Colonic mucosa (tissue), 4 donors: ENCODE measurements around the gene NEUROD4. TPM values are rescaled to one million over a fixed set of nuclear protein-coding genes. Genes with fewer than 3 reads are reported as not detected.

Source experiments
- DNase-seq: peaks from one replicate; pipeline ENCODE4 v3.0.0-alpha.2; 2020
- H3K27ac ChIP-seq: fragments of 200-600 bp; one replicate; pipeline ENCODE4 v1.8.0; 2021
- H3K27me3 ChIP-seq: fragments of 200-600 bp; one replicate; pipeline ENCODE4 v1.8.0; 2021
- H3K36me3 ChIP-seq: fragments of 200-600 bp; one replicate; pipeline ENCODE4 v1.8.0; 2021
- H3K4me1 ChIP-seq: fragments of 200-600 bp; one replicate; pipeline ENCODE4 v1.8.0; 2021; ENCODE audit warnings: mild to moderate bottlenecking
- H3K4me3 ChIP-seq: fragments of 200-600 bp; one replicate; pipeline ENCODE4 v1.8.0; 2021
- H3K9ac ChIP-seq, 2 donors: one replicate each; pipeline ENCODE4 v1.7.0; 2013; ENCODE audit warnings: control low read depth in 2 of 2, low read depth in 2 of 2, low read length in 2 of 2
- H3K9me3 ChIP-seq: fragments of 200-600 bp; one replicate; pipeline ENCODE4 v1.8.0; 2021
- intact Hi-C: fragments of 100-400 bp; cut with DNase I; formaldehyde crosslinking; loops from one replicate; pipeline ENCODE4 v1.14.1; 2022
- total RNA-seq, 2 donors: library from RNA; stranded (reverse); fragmentation: NEBNext Ultra II Directional in 1 of 2; extraction: Animal tissue kit (Norgen Biotek cat#: 25700) in 1 of 2; gene quantifications; one replicate each; pipeline ENCODE4 v1.2.1, GENCODE V29; 2021
- TF ChIP-seq, protein P1 (sequence below): fragments of 200-600 bp; IDR thresholded peaks from one replicate; pipeline ENCODE4 v1.8.0; 2022; ENCODE audit warnings: antibody characterized with exemption, mild to moderate bottlenecking
- donor health status: healthy.
- donor health status: DM: no; HTN: no; CAD: no.
- donor health status: DM: no; HTN: no; CAD: no.

The NEUROD4 gene
- total RNA-seq, 2 donors from 2014 or later, result not detected

DNA sequence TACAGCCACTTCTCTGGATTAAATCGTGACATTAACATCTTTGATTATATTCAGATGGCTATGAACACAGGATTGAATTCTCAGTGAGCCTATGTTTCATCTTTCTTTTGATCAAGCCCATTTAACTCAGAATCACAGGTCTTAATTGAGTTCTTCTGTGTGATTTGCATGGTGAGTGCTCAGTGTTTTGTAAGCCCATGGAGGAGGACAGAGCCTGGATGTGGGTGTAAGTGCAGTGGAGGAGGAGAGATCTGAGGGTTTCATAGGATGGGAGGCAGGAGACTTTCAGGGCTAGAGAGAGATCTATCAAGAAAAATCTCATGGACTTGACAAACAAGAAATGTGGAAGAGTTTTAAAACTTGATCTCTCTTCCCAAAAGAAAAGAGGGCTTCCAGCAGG is 29.9 kb upstream of the NEUROD4 start:
- H3K9me3 ChIP-seq, result no peaks in the 10 kb centered on the region
- no peak overlapping the region for H3K4me3 ChIP-seq
- no peak overlapping the region for H3K27ac ChIP-seq
- no peaks in the 10 kb centered on the region for H3K27me3 ChIP-seq
- no peaks in the 10 kb centered on the region for H3K36me3 ChIP-seq
- H3K9ac ChIP-seq, result no peak overlapping the region
- intact Hi-C loops, result loop anchor here (10.0 kb wide), 1 partner anchor 155 kb away; no protein-coding TSS in a partner anchor
- TF ChIP-seq, protein P1, sequence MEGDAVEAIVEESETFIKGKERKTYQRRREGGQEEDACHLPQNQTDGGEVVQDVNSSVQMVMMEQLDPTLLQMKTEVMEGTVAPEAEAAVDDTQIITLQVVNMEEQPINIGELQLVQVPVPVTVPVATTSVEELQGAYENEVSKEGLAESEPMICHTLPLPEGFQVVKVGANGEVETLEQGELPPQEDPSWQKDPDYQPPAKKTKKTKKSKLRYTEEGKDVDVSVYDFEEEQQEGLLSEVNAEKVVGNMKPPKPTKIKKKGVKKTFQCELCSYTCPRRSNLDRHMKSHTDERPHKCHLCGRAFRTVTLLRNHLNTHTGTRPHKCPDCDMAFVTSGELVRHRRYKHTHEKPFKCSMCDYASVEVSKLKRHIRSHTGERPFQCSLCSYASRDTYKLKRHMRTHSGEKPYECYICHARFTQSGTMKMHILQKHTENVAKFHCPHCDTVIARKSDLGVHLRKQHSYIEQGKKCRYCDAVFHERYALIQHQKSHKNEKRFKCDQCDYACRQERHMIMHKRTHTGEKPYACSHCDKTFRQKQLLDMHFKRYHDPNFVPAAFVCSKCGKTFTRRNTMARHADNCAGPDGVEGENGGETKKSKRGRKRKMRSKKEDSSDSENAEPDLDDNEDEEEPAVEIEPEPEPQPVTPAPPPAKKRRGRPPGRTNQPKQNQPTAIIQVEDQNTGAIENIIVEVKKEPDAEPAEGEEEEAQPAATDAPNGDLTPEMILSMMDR, result no peak
- DNase-seq, result no peak
- H3K4me1 ChIP-seq, result no peaks in the 10 kb centered on the region

DNA sequence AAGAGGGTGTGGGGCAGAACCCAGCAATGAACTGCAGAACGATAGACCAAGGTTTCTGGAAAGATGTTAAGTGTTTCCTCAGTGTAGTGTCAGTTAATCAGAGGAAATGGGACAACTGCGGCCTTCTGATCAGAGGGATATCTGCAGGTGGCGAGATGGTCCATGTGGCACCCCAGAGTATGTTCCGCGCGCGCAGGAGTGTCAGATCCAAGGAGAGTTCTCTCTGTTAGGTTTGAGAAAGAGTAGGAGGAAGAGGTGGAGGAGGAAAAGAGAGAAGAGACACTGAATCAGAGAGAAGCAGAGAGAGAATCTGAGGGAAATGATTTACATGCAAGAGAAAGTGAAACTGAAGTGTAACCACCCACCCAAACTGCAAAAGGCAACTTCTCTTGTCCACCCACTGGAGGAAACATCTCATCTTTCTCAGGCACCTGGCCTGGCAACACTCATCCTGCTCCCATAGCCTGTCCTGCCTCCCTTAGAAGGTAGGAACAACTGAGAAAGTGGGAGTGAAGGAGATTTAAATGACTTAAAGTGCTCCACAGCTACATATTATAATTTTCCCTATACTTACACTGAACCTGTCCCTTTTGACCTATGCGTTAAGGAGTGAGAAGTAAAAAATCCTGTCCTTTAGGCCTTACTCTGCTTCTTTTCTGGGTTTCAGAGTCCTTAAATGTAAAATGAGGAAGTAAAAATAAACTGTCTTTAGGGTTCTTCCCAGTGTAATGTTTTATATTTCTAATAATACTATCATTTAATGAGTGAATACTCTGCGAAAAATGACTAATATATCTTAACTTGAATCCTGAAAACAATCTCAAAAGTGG is 28.4 kb upstream of the NEUROD4 start:
- TF ChIP-seq, protein P1, result no peak
- H3K9ac ChIP-seq, result no peak overlapping the region
- DNase-seq, result no peak
- H3K27me3 ChIP-seq, result no peaks in the 10 kb centered on the region
- H3K27ac ChIP-seq, result no peak overlapping the region
- H3K4me3 ChIP-seq, result no peak overlapping the region
- no peaks in the 10 kb centered on the region for H3K4me1 ChIP-seq
- H3K9me3 ChIP-seq, result no peaks in the 10 kb centered on the region
- intact Hi-C loops, result loop anchor here (10.0 kb wide), 1 partner anchor 153 kb away; no protein-coding TSS in a partner anchor
- no peaks in the 10 kb centered on the region for H3K36me3 ChIP-seq

DNA sequence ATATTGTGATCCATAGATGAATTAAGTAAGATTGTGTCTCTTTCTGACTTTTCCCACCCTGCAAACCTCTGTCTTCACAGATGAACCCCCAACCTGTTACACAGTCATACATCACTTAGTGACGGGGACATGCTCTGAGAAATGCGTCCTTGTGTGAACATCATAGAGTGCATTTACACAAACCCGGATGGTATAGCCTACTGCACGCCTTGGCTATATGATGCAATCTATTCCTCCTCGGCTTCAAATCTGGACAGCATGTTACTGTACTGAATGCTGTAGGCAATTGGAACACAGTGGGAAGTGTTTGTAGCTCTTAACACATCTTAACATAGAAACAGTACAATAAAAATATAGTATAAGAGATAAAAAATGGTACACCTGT is 27.8 kb upstream of the NEUROD4 start:
- H3K9me3 ChIP-seq, result no peaks in the 10 kb centered on the region
- DNase-seq, result no peak
- H3K27ac ChIP-seq, result no peak overlapping the region
- TF ChIP-seq, protein P1, result no peak
- intact Hi-C loops, result loop anchor here (2.0 to 10.0 kb wide), 2 partner anchors 81 to 153 kb away; no protein-coding TSS in a partner anchor
- H3K9ac ChIP-seq, result no peak overlapping the region
- no peaks in the 10 kb centered on the region for H3K4me1 ChIP-seq
- no peaks in the 10 kb centered on the region for H3K27me3 ChIP-seq
- H3K36me3 ChIP-seq, result no peaks in the 10 kb centered on the region
- no peak overlapping the region for H3K4me3 ChIP-seq

DNA sequence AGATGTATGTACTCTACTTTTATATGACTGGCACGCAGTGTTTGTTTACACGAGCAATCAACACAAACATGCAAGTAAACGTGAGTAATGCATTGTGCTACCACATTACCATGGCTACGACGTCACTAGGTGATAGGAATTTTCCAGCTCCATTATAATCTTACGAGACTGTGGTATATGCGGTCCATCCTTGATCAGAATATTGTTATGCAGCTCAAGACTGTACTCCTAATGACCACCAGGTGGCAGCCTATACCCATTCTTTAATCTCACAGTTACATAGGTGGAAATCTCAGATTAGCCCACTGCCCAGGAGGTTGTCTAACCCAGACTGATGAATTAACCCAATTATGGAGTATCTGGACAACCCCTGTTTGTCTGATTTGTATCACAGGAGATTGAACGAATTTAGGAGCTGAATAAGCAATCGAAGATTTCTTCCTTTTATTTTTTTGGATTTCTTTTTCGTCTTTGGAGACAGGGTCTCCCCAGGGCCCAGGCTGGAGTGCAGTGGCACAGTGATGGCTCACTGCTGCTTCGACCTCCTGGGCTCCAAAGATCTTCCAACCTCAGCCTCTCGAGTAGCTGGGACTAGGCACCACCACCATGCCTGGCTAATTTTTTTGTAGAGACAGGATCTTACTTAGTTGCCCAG is 26.5 kb upstream of the NEUROD4 start:
- Histone ChIP-seq H3K27me3 (no peaks in the 10 kb centered on the region), H3K9ac (no peak overlapping the region), H3K4me3 (no peak overlapping the region), H3K4me1 (no peaks in the 10 kb centered on the region), H3K36me3 (no peaks in the 10 kb centered on the region), H3K9me3 (no peaks in the 10 kb centered on the region), H3K27ac (no peak overlapping the region)
- peak; percentile 50 for DNase-seq
- TF ChIP-seq, protein P1, result peak; percentile 87
- intact Hi-C loops, result loop anchor here (2.0 to 10.0 kb wide), 2 partner anchors 79 to 151 kb away; no protein-coding TSS in a partner anchor

DNA sequence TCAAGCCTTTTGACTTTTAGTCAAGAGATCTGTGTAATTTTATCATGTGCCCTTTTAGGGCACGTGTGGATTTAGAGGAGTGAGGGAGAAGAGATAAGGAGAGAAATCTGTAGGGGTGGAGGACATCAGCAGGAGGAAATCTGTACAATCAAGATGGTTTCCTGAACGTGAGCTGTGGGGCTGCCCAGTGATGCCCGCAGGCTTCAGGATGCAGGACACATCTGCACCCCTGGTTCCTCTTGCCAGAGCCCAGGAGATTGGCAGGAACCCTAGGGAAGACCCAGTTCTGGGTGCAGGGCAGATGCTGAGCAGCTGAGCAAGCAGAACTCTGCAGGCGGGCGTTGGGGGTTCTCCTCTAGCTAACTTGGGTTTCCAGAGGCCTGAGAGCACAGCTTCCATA is 23.6 kb upstream of the NEUROD4 start:
- Histone ChIP-seq H3K4me3 (no peak overlapping the region), H3K4me1 (no peaks in the 10 kb centered on the region), H3K9me3 (no peaks in the 10 kb centered on the region), H3K27me3 (no peaks in the 10 kb centered on the region), H3K9ac (no peak overlapping the region), H3K27ac (no peak overlapping the region), H3K36me3 (no peaks in the 10 kb centered on the region)
- no peak for DNase-seq
- intact Hi-C loops, result loop anchor here (10.0 kb wide), 1 partner anchor 149 kb away; no protein-coding TSS in a partner anchor
- TF ChIP-seq, protein P1, result no peak
